ENCODE results near the gene CSNK2A3. TPM values are rescaled to one million over a fixed set of nuclear protein-coding genes. Genes with fewer than 3 reads are reported as not detected.

CSNK2A3 gene
- total and polyA plus RNA-seq, 10 of the 15 experiments (the other 5 are each of a cell fraction or from before 2014, with no cell fraction given), result 0.68 to 6.2 (median 1.4) TPM

DNA sequence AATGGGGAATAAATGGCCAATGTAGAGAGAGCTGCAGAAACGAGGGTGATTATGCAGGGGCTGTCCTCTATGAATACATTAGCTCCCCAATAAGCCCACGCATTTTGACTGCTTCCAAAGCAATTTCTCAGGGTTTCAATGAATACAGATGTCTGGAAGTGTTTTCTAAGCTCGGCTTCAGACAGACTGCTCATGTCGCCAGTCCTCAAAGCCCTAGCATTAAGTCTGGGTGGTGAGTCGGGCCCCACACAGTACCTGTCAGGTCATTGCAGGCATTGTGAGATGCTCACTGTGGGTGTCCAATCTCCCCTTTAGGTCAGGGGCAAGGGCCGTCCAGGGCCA is 17.9 kb upstream of the CSNK2A3 start:
- RAD21 ChIA-PET (ENCODE audit: unreplicated experiment), result interaction anchor here (1.1 kb wide), 1 partner anchor 10 kb away, joined by 3 read pairs; no protein-coding TSS in a partner anchor
- peaks cover 3% of the 10 kb centered on the region in 2 experiments; a peak in 2 of 4 replicates for H3K36me3 ChIP-seq (ENCODE audit: control insufficient read depth in 2 of 2, insufficient read depth in 2 of 2, low read length in 1 of 2)
- H3K9ac ChIP-seq (ENCODE audit: control insufficient read depth, insufficient read depth, low read length), result no peak overlapping the region
- POLR2A ChIA-PET, result no interaction called here
- H2AFZ ChIP-seq (ENCODE audit: control insufficient read depth, low read depth, low read length), result no peak overlapping the region
- no peaks in the 10 kb centered on the region for H3K79me2 ChIP-seq (ENCODE audit: control insufficient read depth, insufficient read depth, low read length)
- ATAC-seq, result no peak
- H3K27ac ChIP-seq (ENCODE audit: control insufficient read depth, insufficient read depth), result no peak overlapping the region
- in situ Hi-C loops (cut with MboI), result no loop called here
- H3K27me3 ChIP-seq (replicated peaks in 1 of 2; ENCODE audit: control insufficient read depth in 2 of 2, insufficient read depth in 2 of 2, low read length in 1 of 2), result no peaks in the 10 kb centered on the region
- BruUV-seq (replicated peaks), result no TSS peak
- no peak for DNase-seq (ENCODE audit: low read depth, low spot score)
- H3K4me2 ChIP-seq (ENCODE audit: control insufficient read depth, insufficient read depth), result no peak overlapping the region
- CTCF ChIA-PET, result interaction anchor here (0.9 kb wide), 1 partner anchor 133 kb away, joined by 4 read pairs; no protein-coding TSS in a partner anchor
- no peak for TF ChIP-seq YBX1 (IDR thresholded peaks at IDR 0.05)
- no peak for TF ChIP-seq SMARCA5 (IDR thresholded peaks at IDR 0.05)
- TF ChIP-seq ZNF384 (IDR thresholded peaks at IDR 0.05; ENCODE audit: borderline replicate concordance, low read depth, low read length), result no peak
- TF ChIP-seq CREB1 (IDR thresholded peaks at IDR 0.05; ENCODE audit: low read depth), result no peak
- TF ChIP-seq ATF7 (IDR thresholded peaks at IDR 0.05; ENCODE audit: low read depth), result no peak
- TF ChIP-seq RAD51 (IDR thresholded peaks at IDR 0.05), result no peak
- no peak for TF ChIP-seq CBX3 (IDR thresholded peaks at IDR 0.05; ENCODE audit: borderline replicate concordance, low read depth)
- TF ChIP-seq, protein P1, sequence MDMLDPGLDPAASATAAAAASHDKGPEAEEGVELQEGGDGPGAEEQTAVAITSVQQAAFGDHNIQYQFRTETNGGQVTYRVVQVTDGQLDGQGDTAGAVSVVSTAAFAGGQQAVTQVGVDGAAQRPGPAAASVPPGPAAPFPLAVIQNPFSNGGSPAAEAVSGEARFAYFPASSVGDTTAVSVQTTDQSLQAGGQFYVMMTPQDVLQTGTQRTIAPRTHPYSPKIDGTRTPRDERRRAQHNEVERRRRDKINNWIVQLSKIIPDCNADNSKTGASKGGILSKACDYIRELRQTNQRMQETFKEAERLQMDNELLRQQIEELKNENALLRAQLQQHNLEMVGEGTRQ (IDR thresholded peaks at IDR 0.05; ENCODE audit: borderline replicate concordance, low read depth, low read length), result no peak
- WGBS (ENCODE audit: insufficient coverage, insufficient replicate concordance, low lambda C conversion rate, missing lambda C conversion rate), result 47% methylated on average over 6 of the region's 6 CpGs
- SMC1A ChIA-PET (ENCODE audit: uncharacterized antibody, unreplicated experiment), result interaction anchor here (1.0 kb wide), 1 partner anchor 11 kb away, joined by 3 read pairs; no protein-coding TSS in a partner anchor
- H3K9me3 ChIP-seq (replicated peaks; ENCODE audit: control insufficient read depth, insufficient read depth, low read length), result peaks cover 3% of the 10 kb centered on the region; the same call in 2 of the 3 replicates
- no peak for FAIRE-seq
- intact Hi-C loops (cut with micrococcal nuclease; ENCODE audit: unreplicated experiment), result no loop called here
- no peaks in the 10 kb centered on the region for H3K4me1 ChIP-seq (ENCODE audit: control insufficient read depth, insufficient read depth, low read length)
- H3K4me3 ChIP-seq, result no peak overlapping the region
- H4K20me1 ChIP-seq (ENCODE audit: control insufficient read depth, insufficient read depth), result no peaks in the 10 kb centered on the region

All from GM12878 (cell line).